GM18508 (cell line): ENCODE data around the gene IBA57.

ENCODE experiments used
- ATAC-seq: cut with Tn5 transposase; IDR thresholded peaks from one replicate; pipeline ENCODE4 v1.9.1; 2021; ENCODE audit warnings: moderate number of reproducible peaks; ENCODE audit not compliant: insufficient read depth, unreplicated experiment

IBA57 gene

DNA sequence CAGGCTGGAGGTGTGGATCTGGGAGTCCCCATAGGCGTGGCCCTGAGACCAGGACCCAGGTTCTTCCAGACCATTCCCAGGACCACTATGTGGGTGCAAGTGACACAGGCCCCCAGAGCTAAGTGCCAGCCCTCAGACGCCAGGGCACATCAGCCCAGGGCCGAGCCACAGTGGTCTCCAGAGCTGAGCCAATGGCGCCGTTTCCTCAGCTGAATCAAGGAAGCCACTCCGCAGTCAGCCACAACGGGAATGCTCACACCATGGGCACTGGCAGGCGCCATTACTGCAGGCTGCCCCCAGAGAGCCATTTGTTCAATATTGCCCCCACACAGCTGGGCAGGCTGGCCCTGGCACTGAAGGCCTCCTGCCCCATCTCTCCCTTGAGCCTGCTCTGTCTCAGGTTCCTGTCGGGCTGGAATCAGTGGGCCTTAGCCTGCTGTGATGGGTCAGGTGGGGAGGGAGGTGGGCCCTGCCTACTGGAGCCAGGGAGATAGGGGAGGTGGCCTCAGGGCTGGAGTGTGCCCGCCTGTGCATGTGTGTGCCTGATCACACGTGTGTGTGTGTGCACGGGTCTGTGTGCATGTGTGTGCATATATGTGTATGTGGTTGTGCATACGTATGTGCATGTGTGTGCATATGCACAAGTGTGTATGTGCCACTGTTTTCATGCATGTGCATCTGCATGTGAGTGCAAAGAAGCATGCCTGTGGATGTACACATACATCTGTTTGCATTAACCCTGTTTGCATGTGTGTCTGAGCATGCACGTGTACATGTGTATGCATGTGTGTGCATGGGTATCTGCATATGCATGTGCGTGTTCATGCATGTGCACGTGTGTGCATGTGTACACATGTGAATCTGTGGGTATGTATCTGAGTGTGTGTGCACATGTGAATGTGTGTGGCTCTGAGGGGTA is 9.7 kb upstream of the IBA57 start:
- no peak for ATAC-seq

DNA sequence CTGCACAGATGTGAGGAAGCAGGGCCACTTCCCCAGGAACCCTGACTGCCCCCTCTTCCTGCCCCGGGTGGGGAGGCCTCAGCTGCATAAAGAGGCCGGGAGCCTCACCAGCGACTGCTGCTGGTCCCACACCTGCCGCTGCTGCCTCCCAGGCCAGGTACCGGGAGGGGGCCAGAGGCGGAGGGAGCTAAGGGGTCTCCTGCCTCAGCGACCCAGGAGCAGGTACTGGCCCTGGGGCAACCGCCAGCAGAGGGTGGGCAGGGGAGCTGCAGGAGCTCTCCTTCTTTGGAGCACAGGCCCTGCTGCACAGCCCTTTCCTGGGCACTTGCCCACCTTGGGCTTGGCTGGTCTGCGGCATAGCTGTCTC is 9.1 kb upstream of the IBA57 start:
- ATAC-seq: no peak

DNA sequence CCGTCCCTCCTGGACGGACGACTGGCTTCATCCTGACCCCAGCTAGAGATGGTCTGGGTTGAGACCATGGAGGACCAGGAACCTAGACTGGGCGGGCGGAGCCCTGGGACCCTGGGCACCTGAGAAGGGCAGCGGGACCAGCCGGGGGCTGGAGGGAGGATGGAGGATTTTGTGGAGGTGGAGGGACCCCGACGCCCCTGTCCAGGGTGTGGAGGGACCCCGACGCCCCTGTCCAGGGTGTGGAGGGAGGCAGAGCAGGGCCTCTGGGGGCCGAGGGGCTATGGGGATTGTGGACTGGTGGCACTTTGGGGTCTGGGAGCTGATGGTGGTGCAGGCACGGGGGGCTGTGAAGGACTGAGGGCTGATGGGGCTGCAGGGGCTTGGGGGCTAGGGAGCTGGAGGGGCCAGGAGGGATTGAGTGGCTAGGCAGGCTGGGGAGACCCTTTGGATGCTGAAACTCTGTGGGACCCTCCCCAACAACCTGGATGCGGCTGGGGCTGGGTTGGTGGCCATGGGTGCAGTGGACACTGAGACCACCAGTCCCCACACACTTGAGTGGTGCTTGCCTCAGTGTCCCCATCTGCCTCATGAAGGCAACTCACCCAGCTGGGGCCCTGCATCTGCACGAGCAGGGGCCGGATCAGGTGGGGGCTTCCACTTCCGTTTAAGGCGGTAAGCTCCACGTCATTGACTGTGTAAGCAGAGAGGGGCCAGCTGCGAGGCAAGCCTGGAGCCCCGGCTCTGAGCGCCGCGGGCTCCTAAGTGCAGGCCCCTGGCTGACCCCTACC is 8.5 kb upstream of the IBA57 start:
- ATAC-seq: no peak

DNA sequence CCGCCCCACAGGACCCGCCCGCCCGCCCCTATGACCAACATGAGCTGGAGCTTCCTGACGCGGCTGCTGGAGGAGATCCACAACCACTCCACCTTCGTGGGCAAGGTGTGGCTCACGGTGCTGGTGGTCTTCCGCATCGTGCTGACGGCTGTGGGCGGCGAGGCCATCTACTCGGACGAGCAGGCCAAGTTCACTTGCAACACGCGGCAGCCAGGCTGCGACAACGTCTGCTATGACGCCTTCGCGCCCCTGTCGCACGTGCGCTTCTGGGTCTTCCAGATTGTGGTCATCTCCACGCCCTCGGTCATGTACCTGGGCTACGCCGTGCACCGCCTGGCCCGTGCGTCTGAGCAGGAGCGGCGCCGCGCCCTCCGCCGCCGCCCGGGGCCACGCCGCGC is 7.9 kb upstream of the IBA57 start:
- no peak for ATAC-seq

DNA sequence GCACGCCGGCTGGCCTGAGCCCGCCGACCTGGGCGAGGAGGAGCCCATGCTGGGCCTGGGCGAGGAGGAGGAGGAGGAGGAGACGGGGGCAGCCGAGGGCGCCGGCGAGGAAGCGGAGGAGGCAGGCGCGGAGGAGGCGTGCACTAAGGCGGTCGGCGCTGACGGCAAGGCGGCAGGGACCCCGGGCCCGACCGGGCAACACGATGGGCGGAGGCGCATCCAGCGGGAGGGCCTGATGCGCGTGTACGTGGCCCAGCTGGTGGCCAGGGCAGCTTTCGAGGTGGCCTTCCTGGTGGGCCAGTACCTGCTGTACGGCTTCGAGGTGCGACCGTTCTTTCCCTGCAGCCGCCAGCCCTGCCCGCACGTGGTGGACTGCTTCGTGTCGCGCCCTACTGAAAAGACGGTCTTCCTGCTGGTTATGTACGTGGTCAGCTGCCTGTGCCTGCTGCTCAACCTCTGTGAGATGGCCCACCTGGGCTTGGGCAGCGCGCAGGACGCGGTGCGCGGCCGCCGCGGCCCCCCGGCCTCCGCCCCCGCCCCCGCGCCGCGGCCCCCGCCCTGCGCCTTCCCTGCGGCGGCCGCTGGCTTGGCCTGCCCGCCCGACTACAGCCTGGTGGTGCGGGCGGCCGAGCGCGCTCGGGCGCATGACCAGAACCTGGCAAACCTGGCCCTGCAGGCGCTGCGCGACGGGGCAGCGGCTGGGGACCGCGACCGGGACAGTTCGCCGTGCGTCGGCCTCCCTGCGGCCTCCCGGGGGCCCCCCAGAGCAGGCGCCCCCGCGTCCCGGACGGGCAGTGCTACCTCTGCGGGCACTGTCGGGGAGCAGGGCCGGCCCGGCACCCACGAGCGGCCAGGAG is 7.2 kb upstream of the IBA57 start:
- ATAC-seq: no peak

DNA sequence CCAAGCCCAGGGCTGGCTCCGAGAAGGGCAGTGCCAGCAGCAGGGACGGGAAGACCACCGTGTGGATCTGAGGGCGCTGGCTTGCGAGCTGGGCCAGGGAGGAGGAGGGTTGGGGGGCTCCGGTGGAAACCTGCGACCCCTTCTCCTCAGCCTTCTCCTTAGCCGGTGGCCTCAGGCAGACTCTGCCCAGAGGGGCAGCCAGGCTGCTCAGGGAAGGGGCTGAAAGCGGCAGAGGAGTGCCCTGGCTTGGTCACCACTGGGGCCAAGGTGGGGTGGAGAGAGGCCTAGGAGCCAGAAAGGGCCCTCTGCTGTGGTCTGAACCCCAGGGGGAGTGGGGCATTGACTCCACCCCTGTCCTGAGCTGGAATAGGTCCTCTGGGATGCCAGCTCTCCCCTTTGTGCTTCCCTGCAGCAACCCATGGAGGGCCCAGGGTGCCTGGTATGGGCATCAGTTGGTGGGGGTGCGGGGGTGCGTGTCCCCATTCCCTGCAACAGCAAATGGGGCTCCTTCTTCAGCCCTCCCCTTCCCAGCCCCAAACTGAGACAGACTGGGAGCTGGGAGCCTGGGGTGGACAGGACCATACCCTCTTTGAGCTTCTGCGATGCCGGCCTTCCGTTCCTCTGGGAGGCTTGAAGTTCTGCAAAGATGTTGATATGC is 6.5 kb upstream of the IBA57 start:
- no peak for ATAC-seq

DNA sequence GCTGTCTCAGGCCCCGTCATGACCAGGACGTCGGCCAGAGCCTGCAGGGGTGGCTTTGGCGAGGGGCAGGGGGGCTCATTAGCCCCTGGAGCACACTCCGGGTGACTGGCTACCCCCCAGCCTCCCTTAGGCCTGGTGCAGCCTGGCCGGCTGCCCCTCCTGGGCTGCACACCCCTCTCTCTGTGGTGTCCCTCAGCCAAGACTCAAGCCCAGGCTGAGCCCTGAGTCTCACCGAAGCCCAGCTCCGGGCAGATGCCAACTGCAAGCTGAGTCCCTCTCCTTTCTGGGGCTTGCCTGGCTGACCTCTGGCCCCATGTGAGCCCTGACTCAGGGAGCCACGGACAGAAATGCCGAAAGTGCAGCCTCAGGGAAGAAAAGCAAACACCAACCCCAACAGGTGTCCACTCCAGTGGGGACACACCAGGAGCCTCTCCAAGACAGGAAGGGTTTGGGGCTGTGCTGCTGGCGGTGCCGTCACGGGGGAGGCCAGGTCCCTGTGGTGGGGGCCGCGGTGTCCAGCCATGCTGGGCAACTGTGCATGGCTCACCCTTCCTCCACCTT is 5.3 kb upstream of the IBA57 start:
- ATAC-seq: no peak

DNA sequence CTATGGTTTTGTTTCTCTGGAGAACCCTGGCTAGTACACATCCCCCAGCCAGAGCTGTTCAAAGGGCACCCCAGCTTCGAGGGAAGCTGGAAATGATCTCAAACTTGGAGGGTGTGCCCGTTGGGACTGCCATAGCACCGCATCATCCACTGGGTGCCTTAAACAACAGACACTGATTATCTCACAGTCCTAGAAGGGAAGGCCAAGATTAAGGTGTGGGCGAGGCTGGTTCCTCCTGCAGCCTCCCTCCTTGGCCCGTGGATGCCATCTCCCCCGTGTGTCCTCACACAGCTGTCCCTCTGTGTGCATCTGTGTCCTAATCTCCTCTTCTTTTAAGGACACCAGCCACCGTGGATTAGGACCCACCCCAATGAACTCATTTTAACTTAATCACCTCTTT is 4.2 kb upstream of the IBA57 start:
- ATAC-seq: no peak

DNA sequence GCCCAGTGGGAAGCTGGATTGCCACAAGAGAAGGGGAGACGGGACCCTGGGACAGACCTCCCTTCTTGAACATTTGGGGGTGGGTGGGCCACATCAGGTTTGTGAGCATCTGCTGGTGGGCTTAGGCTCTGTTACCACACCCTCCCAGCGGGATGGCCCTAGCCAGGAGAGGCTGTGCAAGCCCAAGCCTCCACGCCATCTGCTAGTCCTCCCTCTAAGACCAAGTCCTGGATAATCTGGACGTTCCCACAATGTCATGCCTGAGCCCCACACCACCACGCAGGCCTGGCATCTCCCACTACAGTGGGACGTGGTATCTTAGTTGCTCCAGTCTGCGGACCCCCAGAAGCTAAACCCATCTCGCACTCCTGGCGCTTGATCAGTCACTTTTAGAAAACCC is 3.7 kb upstream of the IBA57 start:
- ATAC-seq: no peak

DNA sequence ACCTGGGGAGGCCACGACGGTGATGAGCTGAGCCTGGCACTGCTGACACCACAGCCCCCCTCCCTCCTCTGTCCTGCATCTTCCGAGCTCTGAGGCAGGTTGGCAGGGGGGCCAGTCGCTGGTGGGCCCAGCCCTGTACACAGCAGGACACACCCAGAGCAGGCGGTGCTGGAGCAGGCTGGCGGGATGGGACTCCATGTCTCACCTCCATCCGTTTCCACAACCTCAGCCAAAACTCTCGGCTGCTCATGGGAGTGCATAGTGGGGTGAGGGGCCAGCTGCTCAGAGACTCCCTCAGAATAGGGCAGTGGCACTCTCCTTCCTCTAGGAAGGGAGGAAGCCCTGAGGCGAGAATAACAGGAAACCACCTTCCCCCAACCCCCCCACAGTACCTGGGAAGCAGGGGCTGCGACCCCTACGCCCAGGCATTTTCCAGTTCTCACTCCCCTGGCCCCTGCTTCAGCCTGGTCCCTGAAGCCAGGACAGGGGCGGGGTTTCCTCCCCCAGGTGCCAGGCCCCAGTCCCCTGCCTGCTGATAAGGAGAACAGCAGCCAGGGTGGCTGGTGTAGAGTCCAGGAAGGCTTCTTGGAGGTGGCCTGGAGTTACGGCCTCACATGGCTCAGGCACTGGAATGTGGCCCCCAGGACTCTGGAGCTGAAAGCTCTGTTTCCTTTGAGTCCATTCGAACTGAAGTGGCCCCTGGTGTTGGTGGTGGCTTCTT is 3.2 kb upstream of the IBA57 start:
- no peak for ATAC-seq

DNA sequence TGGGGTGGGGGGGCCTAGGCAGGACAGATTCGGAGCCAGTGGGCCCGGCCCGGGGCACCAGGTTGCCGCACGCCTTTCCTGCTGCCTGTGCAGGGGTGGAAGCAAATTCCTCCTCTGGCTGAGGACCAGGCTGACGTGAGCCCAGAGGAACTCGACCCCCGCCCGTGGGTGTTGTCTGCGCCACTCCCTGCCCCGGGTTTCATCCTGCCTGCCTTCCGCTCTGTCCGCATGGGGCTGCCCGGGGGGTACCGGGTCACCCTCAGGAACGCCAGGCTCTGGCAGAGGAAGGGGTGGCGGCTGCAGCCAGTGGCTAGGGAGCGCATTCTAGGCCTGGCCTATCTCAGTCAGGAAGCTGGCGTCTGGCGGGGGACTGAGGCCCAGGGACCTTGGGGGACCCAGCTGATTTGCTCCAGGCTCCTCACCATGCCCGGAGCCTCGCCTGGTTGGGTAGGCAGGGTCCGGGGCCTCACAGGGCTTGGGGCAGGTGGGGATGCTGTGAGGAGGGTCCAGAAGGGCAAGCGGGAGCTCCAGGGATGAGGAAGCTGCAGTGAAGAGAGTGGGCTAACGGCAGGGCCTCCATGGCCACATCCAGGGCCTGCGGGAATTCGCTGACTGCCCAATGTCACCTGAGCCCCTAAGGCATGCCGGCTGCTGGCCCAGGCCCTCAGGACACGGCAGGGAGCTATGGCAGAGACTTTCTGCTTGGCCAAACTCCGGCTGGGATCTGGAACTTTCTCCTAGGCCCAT is 2.4 kb upstream of the IBA57 start:
- ATAC-seq: no peak

DNA sequence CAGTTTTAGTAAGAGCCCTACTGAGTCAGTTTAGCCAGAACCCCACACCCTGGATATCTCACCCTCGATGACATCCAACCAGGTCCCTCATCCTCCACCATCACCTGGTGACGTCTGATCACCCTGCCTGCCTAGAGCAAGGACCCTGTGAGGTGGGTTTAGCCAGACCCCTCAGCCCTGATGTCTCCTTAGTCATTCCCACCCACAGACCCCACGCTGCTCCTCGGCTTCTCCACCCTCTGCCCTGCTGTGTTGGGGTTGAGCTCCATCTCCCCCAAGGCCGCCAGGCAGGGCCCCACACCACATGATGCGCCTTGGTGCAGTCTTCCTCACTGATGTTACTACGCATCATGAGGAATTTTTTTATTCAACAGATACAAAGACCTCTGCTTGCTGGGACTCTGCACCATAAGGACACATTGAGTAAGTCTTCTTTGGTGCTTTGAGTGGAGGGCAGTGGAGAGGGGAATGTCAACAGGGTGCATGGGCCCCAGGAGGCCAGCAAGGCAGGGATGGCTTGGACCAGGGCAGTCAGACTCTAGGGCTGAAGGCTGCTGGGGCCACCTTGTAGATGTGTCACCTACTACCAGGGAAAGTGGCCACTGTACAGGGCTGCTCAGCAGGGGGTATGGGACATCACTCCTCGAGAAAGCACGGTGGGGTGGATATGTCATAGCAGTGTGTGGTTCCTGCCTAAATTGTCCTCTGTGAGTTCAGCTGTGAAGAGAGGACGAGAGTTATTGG is 1.7 kb upstream of the IBA57 start:
- no peak for ATAC-seq

DNA sequence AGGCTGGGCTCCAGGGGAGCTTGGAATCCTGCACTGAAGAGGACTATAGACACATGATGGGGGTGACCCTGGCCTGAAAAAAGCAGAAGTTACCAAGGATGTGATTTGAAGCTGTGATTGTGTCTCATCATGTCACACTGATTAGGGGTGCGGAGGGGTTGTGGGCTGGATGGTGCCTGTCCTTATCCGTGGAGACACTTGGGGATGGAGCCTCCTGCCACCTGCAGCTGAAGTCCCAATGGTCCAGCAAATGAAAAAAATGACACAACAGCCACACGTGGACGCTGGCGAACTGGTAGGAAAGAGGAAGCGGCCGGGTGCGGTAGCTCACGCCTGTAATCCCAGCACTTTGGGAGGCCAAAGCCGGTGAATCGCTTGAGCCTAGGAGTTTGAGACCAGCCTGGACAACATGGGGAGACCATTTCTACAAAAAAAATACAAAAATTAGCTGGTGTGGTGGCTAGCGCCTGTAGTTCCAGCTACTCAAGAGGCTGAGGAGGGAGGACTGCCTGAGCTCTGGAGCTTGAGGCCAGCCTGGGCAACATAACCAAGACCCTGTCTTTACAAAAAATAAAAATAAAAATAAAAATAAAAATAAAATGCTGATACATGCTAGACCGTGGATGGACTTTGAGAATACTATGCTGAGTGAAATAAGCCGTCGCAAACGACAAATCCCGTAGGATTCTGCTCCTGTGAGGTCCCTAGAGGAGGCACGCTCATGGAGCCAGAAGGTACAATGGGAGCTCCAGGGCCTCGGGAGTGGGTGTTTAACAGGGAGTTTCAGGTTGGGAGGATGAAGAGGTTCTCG is 838 bp upstream of the IBA57 start:
- ATAC-seq: no peak

DNA sequence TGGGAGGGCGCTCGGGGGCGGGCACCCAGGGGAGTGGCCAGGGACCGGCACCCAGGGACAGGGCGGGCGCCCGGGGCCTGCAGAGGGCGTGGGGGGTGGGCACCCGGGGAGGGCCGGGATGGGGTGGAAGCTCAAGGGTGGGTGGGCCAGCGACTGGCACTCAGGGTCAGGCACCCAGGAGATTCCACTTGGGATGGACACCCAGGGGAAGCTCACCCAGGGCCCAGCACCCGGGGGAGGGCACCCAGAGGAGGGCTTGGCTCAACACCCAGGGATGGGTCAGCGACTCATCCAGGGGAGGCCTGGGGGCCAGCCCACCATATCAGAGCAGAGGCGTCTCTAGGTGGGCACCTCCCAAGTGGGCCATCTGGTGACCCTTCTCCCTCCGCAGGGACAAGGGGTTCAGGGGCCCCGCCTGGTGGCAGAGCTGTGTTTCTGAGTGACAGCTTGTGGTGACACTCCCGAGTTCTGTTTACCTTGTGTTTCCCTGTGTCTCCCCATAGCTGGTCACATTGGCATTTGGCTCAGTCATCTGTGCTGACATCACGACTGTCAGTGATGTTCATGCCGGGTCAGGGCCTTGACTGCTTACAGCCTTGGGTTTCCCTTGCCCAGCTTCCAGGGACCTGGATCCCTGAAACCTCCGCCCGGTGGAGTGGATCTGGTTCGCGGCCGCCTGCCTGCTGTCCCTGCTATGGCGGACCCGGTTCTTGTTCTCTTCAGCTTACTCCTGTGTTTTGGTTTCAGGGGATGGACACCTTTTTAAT is 749 bp downstream of the IBA57 start:
- ATAC-seq: peak; percentile 19

DNA sequence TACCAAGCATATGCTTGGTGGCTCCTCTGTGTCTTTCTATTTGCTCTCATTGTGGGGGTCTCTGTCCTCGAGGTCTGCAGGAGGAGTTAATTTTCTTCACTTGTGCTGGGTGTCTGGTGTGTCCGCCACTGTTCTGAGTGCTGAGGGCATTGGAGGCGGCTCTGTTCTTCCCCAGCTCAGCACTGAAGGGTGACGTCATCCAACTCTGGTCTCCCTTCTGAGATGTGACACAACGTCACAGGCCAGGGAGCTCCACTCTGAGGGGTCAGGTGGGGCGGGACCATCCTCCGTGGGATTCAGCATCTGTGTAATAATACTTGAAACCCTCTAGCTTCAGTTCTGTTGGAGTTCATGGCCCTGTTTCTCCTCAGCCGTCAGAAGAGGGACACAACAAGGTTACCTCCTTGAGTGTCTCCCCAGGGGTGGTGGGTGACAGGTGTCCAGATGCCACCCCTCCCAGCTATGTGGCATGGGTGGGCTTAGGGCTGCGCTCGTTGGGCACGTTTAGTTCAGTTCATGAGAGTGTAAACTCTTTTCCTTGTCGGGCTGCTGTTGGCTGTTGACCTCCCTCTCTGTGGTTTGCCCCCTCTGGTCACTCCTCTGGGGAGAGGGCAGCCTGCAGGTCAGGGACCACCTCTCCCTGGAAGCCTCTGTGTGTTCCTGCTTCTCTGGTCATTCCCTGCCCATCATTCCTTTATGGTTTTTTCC is 3.1 kb downstream of the IBA57 start:
- ATAC-seq: no peak

DNA sequence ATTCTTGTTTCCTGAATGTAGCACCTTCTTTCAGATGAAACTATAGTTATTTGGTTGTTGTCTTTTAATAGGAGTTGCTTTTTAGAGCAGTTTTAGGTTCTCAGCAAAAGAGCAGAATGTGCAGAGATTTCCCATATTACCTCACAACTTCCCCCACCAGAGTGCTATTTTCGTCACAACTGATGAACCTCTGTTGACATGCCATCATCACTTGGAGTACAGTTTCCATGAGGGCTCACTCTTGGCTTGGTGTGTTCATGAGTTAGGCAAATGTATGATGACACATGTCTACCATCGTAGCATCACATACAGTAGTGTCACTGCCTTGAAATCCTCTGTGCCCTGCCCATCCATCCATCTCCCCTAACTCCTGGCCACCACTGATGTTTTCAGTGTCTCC is 3.7 kb downstream of the IBA57 start:
- no peak for ATAC-seq
